Measurements from ENCODE around the gene IPO4. TPM values are rescaled to one million over a fixed set of nuclear protein-coding genes. Genes with fewer than 3 reads are reported as not detected.

The IPO4 gene
- total and polyA plus RNA-seq, 10 of the 15 experiments (the other 5 are each of a cell fraction or from before 2014, with no cell fraction given), result 7.8 to 139 (median 37.6) TPM

DNA sequence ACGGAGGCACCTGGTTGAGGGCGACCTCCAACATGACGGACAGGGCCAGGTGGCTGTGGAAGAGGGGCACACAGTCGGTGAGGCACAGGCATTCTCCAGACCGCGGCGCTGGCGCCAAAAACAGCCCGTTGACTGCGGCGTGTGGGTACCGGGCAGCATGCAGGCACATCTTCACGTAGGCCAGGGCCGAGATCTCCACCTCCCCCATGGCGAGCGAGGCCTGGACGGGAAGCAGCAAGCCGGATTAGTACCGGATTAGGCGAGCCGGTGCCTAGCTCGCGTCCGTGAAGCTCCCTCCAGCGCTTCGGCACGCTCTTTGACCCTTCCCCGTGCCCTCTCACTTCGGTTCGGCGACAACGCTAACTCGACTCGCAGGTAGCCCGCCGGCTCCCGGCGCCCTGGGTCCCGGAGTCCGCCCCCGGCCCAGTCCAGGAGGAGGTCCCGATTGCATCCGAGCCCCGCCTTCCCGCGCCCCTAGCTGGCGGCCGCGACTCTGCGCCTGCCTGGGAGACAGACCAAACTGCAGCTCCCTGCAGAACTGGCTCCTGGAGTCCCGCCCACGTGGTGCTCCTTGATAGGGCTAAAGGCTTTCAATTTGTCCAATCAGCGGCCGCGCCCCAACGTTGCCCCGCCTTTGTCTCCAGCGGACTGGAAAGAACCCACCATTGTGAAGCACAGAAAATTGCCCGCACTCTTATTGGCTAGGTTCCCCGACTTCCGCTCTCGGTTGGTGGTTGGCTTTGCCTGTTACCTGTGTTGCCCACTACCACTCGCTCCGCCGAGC is 47.3 kb downstream of the IPO4 start, which contains the start of gene EMC9 (continued):
- TF ChIP-seq, protein P1, sequence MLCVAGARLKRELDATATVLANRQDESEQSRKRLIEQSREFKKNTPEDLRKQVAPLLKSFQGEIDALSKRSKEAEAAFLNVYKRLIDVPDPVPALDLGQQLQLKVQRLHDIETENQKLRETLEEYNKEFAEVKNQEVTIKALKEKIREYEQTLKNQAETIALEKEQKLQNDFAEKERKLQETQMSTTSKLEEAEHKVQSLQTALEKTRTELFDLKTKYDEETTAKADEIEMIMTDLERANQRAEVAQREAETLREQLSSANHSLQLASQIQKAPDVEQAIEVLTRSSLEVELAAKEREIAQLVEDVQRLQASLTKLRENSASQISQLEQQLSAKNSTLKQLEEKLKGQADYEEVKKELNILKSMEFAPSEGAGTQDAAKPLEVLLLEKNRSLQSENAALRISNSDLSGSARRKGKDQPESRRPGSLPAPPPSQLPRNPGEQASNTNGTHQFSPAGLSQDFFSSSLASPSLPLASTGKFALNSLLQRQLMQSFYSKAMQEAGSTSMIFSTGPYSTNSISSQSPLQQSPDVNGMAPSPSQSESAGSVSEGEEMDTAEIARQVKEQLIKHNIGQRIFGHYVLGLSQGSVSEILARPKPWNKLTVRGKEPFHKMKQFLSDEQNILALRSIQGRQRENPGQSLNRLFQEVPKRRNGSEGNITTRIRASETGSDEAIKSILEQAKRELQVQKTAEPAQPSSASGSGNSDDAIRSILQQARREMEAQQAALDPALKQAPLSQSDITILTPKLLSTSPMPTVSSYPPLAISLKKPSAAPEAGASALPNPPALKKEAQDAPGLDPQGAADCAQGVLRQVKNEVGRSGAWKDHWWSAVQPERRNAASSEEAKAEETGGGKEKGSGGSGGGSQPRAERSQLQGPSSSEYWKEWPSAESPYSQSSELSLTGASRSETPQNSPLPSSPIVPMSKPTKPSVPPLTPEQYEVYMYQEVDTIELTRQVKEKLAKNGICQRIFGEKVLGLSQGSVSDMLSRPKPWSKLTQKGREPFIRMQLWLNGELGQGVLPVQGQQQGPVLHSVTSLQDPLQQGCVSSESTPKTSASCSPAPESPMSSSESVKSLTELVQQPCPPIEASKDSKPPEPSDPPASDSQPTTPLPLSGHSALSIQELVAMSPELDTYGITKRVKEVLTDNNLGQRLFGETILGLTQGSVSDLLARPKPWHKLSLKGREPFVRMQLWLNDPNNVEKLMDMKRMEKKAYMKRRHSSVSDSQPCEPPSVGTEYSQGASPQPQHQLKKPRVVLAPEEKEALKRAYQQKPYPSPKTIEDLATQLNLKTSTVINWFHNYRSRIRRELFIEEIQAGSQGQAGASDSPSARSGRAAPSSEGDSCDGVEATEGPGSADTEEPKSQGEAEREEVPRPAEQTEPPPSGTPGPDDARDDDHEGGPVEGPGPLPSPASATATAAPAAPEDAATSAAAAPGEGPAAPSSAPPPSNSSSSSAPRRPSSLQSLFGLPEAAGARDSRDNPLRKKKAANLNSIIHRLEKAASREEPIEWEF (IDR thresholded peaks at IDR 0.05; ENCODE audit: insufficient replicate concordance, low read depth, low read length), result peak; percentile 57
- TF ChIP-seq HDAC6 (IDR thresholded peaks at IDR 0.05; ENCODE audit: unreplicated experiment) (no peak), CBX3 (IDR thresholded peaks at IDR 0.05; ENCODE audit: borderline replicate concordance, low read depth) (no peak), POU2F2 (IDR thresholded peaks at IDR 0.05; ENCODE audit: borderline replicate concordance, low read depth, low read length) (no peak; the same call in 1 of the 3 replicates), NFIC (IDR thresholded peaks at IDR 0.05; ENCODE audit: low read depth, low read length) (no peak), ZZZ3 (IDR thresholded peaks at IDR 0.05; ENCODE audit: control insufficient read depth, insufficient read length, low read depth) (no peak), NR2C1 (IDR thresholded peaks at IDR 0.05) (no peak; the same call in 1 of the 2 replicates)
- TF ChIP-seq, protein P2, sequence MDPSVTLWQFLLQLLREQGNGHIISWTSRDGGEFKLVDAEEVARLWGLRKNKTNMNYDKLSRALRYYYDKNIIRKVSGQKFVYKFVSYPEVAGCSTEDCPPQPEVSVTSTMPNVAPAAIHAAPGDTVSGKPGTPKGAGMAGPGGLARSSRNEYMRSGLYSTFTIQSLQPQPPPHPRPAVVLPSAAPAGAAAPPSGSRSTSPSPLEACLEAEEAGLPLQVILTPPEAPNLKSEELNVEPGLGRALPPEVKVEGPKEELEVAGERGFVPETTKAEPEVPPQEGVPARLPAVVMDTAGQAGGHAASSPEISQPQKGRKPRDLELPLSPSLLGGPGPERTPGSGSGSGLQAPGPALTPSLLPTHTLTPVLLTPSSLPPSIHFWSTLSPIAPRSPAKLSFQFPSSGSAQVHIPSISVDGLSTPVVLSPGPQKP (IDR thresholded peaks at IDR 0.05; ENCODE audit: low read depth, low read length), result peak; percentile 36; the same call in 1 of the 2 replicates

Measured in GM12878 (cell line).